ENCODE results near the gene CDC42SE1. TPM values are rescaled to one million over a fixed set of nuclear protein-coding genes. Genes with fewer than 3 reads are reported as not detected.

The CDC42SE1 gene
- polyA plus RNA-seq, 1 experiment: 60.4 TPM

DNA sequence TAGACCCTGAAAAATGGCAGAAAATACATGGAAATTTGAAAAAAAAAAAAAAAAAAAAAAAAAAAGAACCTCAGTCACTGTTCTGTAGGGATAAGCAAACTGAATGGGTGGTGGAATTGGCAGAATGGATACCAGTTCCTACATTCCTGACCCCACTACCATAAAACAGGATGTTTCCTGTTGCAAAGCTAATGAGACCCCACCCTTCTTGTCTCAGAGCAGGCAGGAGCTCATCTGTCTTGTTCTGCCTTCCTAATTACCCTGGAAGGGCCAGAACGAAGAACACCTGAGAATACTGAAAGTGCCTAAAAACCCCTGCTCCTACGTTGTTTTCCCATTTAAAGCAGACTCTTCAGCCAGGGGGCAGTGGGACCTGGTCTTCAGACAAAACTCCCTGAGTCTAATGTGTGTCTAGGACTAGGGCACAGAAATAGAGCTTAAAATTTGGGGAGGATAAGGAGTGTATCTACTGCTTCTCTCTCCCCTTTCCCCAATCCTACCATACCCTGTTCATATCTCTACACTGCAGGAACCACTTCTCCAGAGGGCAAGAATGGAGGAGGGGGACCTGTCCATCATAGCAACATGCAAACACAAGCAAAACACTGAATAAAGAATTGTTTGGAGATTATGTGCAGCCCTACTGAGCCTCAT, 7.9 kb downstream of the CDC42SE1 start:
- DNase-seq (ENCODE audit: low read depth): no peak
- ChIA-PET CTCF (interaction anchor here (0.6 to 1.3 kb wide), 3 partner anchors 9 to 129 kb away, joined by 3 to 5 read pairs (median 4); partner anchors contain the start of gene MLLT11), POLR2A (interaction anchor here (0.6 kb wide), 1 partner anchor 14 kb away, joined by 3 read pairs; no protein-coding TSS in a partner anchor)
- Histone ChIP-seq H3K27me3 (ENCODE audit: control insufficient read depth, insufficient read depth, low read length) (no peaks in the 10 kb centered on the region), H3K36me3 (ENCODE audit: control insufficient read depth, insufficient read depth, low read length) (peaks cover 21% of the 10 kb centered on the region), H3K4me3 (ENCODE audit: low read depth, low read length) (no peak overlapping the region)
- TF ChIP-seq, protein P1, sequence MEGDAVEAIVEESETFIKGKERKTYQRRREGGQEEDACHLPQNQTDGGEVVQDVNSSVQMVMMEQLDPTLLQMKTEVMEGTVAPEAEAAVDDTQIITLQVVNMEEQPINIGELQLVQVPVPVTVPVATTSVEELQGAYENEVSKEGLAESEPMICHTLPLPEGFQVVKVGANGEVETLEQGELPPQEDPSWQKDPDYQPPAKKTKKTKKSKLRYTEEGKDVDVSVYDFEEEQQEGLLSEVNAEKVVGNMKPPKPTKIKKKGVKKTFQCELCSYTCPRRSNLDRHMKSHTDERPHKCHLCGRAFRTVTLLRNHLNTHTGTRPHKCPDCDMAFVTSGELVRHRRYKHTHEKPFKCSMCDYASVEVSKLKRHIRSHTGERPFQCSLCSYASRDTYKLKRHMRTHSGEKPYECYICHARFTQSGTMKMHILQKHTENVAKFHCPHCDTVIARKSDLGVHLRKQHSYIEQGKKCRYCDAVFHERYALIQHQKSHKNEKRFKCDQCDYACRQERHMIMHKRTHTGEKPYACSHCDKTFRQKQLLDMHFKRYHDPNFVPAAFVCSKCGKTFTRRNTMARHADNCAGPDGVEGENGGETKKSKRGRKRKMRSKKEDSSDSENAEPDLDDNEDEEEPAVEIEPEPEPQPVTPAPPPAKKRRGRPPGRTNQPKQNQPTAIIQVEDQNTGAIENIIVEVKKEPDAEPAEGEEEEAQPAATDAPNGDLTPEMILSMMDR (IDR thresholded peaks at IDR 0.05; ENCODE audit: insufficient read depth, low read depth, low read length): no peak

GRCh38 chr1:151050051-151050688, 9.3 kb downstream of the CDC42SE1 start:
- CTCF ChIA-PET: interaction anchor here (0.6 to 1.4 kb wide), 5 partner anchors 10 to 113 kb away, joined by 3 to 10 read pairs (median 4); partner anchors contain the start of gene MLLT11
- TF ChIP-seq, protein P1 (IDR thresholded peaks at IDR 0.05; ENCODE audit: insufficient read depth, low read depth, low read length): no peak

GRCh38 chr1:151049458-151049857, 10.0 kb downstream of the CDC42SE1 start:
- POLR2A ChIA-PET: no interaction called here
- no peaks in the 10 kb centered on the region for H3K27me3 ChIP-seq (ENCODE audit: control insufficient read depth, insufficient read depth, low read length)
- TF ChIP-seq, protein P1 (IDR thresholded peaks at IDR 0.05; ENCODE audit: insufficient read depth, low read depth, low read length): no peak
- H3K4me3 ChIP-seq (ENCODE audit: low read depth, low read length): no peak overlapping the region
- CTCF ChIA-PET: interaction anchor here (0.6 to 1.4 kb wide), 5 partner anchors 9 to 114 kb away, joined by 3 to 10 read pairs (median 3); no protein-coding TSS in a partner anchor
- peaks cover 10% of the 10 kb centered on the region for H3K36me3 ChIP-seq (ENCODE audit: control insufficient read depth, insufficient read depth, low read length)
- no peak for DNase-seq (ENCODE audit: low read depth)

More at GRCh38 chr1:151050051-151050688, 9.3 kb downstream of the CDC42SE1 start:
- Histone ChIP-seq H3K4me3 (ENCODE audit: low read depth, low read length) (no peak overlapping the region), H3K27me3 (ENCODE audit: control insufficient read depth, insufficient read depth, low read length) (no peaks in the 10 kb centered on the region), H3K36me3 (ENCODE audit: control insufficient read depth, insufficient read depth, low read length) (peaks cover 14% of the 10 kb centered on the region)
- no peak for DNase-seq (ENCODE audit: low read depth)
- POLR2A ChIA-PET: no interaction called here

DNA sequence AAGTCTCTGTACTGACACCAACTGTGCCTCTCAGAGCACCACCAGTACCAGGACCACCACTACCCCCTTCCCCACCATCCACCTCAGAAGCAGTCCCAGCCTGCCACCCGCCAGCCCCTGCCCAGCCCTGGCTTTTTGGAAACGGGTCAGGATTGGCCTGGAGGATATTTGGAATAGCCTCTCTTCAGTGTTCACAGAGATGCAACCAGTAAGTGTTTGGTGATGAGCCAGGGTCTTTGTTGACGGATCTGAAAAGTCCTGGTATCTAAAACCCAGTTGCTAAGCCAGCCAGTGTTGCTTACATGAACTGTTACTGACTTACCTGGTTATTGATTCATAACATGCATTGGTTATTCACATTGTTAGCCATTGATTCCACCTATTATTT, 10.8 kb downstream of the CDC42SE1 start:
- CTCF ChIA-PET: interaction anchor here (0.6 to 1.7 kb wide), 8 partner anchors 10 to 53 kb away, joined by 3 to 13 read pairs (median 4); partner anchors contain the start of genes BNIPL, CDC42SE1 and MLLT11
- H3K27me3 ChIP-seq (ENCODE audit: control insufficient read depth, insufficient read depth, low read length): no peaks in the 10 kb centered on the region
- H3K36me3 ChIP-seq (ENCODE audit: control insufficient read depth, insufficient read depth, low read length): peaks cover 6% of the 10 kb centered on the region
- TF ChIP-seq, protein P1 (IDR thresholded peaks at IDR 0.05; ENCODE audit: insufficient read depth, low read depth, low read length): no peak
- POLR2A ChIA-PET: interaction anchor here (0.6 kb wide), 1 partner anchor 291 kb away, joined by 3 read pairs; no protein-coding TSS in a partner anchor
- no peak for DNase-seq (ENCODE audit: low read depth)
- H3K4me3 ChIP-seq (ENCODE audit: low read depth, low read length): peak overlapping the region; percentile 60

Data from BJ (cell line).